Activated naive CD4-positive, alpha-beta T cell treated with anti-CD3 and anti-CD28 coated beads, Interleukin-2, amount 50 U/mL, for 72 hours (primary cell): Measurements from ENCODE around the gene GMPPA. TPM values are rescaled to one million over a fixed set of nuclear protein-coding genes. Genes with fewer than 3 reads are reported as not detected.

ENCODE experiments used
- ATAC-seq, 2 donors: fragments of 150-1000 bp; cut with Tn5 transposase; 2 replicates each; pipeline ENCODE4 v1.10.0; 2021; ENCODE audit warnings: mild to moderate bottlenecking in 2 of 2, moderate library complexity in 2 of 2
- DNase-seq, 2 donors: peaks; one replicate each; pipeline ENCODE4 v3.0.0; 2021 to 2022; ENCODE audit warnings: low spot score in 2 of 2
- H3K27ac Mint-ChIP-seq, 2 donors: one replicate each; pipeline ENCODE4 v1.8.0; 2022; ENCODE audit warnings: mild to moderate bottlenecking in 2 of 2, mixed read lengths in 2 of 2
- H3K36me3 Mint-ChIP-seq, 2 donors: one replicate each; pipeline ENCODE4 v1.8.0; 2022; ENCODE audit warnings: mixed read lengths in 2 of 2
- H3K9me3 Mint-ChIP-seq, 2 donors: one replicate each; pipeline ENCODE4 v1.8.0; 2022; ENCODE audit warnings: mixed read lengths in 2 of 2
- total RNA-seq, 2 donors: library from RNA; stranded (reverse); gene quantifications; one replicate each; pipeline ENCODE4 v1.2.3, GENCODE V29; 2022

Gene GMPPA
- 10 to 100 TPM; 29.1 to 34.1 TPM for total RNA-seq

GRCh38 chr2:219498280-219499057, at the start of gene GMPPA:
Gene GMPPA, plus strand, starts transcription at chr2:219498891. Its CDS starts 1,085 bp downstream, at chr2:219499976.
- ATAC-seq (peak; percentile 91 to 93), DNase-seq (peak; percentile 91 to 95)
- Mint-ChIP-seq H3K9me3 (no peaks in the 10 kb centered on the region), H3K36me3 (peaks cover 9 to 19% of the 10 kb centered on the region in 2 donors), H3K27ac (peak within 1 kb of the TSS; percentile 75 to 90)

GRCh38 chr2:219449609-219450008, 49.1 kb upstream of the GMPPA start:
- no peak for DNase-seq
- Mint-ChIP-seq H3K9me3 (no peaks in the 10 kb centered on the region), H3K27ac (no peak overlapping the region), H3K36me3 (no peaks in the 10 kb centered on the region)
- no peak for ATAC-seq

- DNase-seq = no peak
- no peaks in the 10 kb centered on the region for H3K36me3 Mint-ChIP-seq
- no peak for ATAC-seq
- H3K9me3 Mint-ChIP-seq = no peaks in the 10 kb centered on the region
- H3K27ac Mint-ChIP-seq = no peak overlapping the region
Measured at GRCh38 chr2:219451661-219452360, 46.9 kb upstream of the GMPPA start.

- Mint-ChIP-seq H3K9me3 (no peaks in the 10 kb centered on the region), H3K27ac (no peak overlapping the region), H3K36me3 (no peaks in the 10 kb centered on the region)
- ATAC-seq (no peak), DNase-seq (no peak)
Measured at GRCh38 chr2:219452361-219453317, 46.1 kb upstream of the GMPPA start.

GRCh38 chr2:219453671-219454590, 44.8 kb upstream of the GMPPA start:
- no peaks in the 10 kb centered on the region for H3K9me3 Mint-ChIP-seq
- H3K27ac Mint-ChIP-seq = no peak overlapping the region
- H3K36me3 Mint-ChIP-seq = no peaks in the 10 kb centered on the region
- no peak for ATAC-seq
- no peak for DNase-seq

GRCh38 chr2:219455581-219455980, 43.1 kb upstream of the GMPPA start:
- DNase-seq (no peak), ATAC-seq (no peak)
- H3K36me3 Mint-ChIP-seq = no peaks in the 10 kb centered on the region
- H3K9me3 Mint-ChIP-seq = no peaks in the 10 kb centered on the region
- H3K27ac Mint-ChIP-seq = no peak overlapping the region

- peak; percentile 53 to 69 for ATAC-seq
- no peak overlapping the region for H3K27ac Mint-ChIP-seq
- no peaks in the 10 kb centered on the region for H3K9me3 Mint-ChIP-seq
- no peak for DNase-seq
- H3K36me3 Mint-ChIP-seq = no peaks in the 10 kb centered on the region
Measured at GRCh38 chr2:219457784-219458369, 40.8 kb upstream of the GMPPA start.

- H3K36me3 Mint-ChIP-seq = no peaks in the 10 kb centered on the region
- DNase-seq (no peak), ATAC-seq (no peak)
- H3K27ac Mint-ChIP-seq = no peak overlapping the region
- no peaks in the 10 kb centered on the region for H3K9me3 Mint-ChIP-seq
Measured at GRCh38 chr2:219458996-219459395, 39.7 kb upstream of the GMPPA start.

GRCh38 chr2:219459460-219460311, 39.0 kb upstream of the GMPPA start:
- Mint-ChIP-seq H3K27ac (no peak overlapping the region), H3K9me3 (no peaks in the 10 kb centered on the region), H3K36me3 (no peaks in the 10 kb centered on the region)
- DNase-seq = peak in 1 of 2 donors; percentile 61
- ATAC-seq = peak; percentile 57 to 68

- ATAC-seq (no peak), DNase-seq (no peak)
- Mint-ChIP-seq H3K27ac (no peak overlapping the region), H3K36me3 (no peaks in the 10 kb centered on the region), H3K9me3 (no peaks in the 10 kb centered on the region)
Measured at GRCh38 chr2:219460424-219460926, 38.2 kb upstream of the GMPPA start.

- no peak overlapping the region for H3K27ac Mint-ChIP-seq
- H3K36me3 Mint-ChIP-seq = no peaks in the 10 kb centered on the region
- ATAC-seq = peak; percentile 42 to 60
- no peak for DNase-seq
- no peaks in the 10 kb centered on the region for H3K9me3 Mint-ChIP-seq
Measured at GRCh38 chr2:219461047-219461514, 37.6 kb upstream of the GMPPA start.

GRCh38 chr2:219461669-219462068, 37.0 kb upstream of the GMPPA start:
- no peaks in the 10 kb centered on the region for H3K36me3 Mint-ChIP-seq
- no peak for DNase-seq
- no peaks in the 10 kb centered on the region for H3K9me3 Mint-ChIP-seq
- H3K27ac Mint-ChIP-seq = no peak overlapping the region
- ATAC-seq = no peak

GRCh38 chr2:219462349-219462748, 36.3 kb upstream of the GMPPA start:
- DNase-seq (no peak), ATAC-seq (no peak)
- Mint-ChIP-seq H3K9me3 (no peaks in the 10 kb centered on the region), H3K36me3 (no peaks in the 10 kb centered on the region), H3K27ac (no peak overlapping the region)

GRCh38 chr2:219464286-219465032, 34.2 kb upstream of the GMPPA start:
- Mint-ChIP-seq H3K27ac (no peak overlapping the region), H3K36me3 (no peaks in the 10 kb centered on the region), H3K9me3 (no peaks in the 10 kb centered on the region)
- DNase-seq (no peak), ATAC-seq (no peak)
